HL-60 (cell line): ENCODE results near the gene GEN1.

Experiments
- DNase-seq, 2 experiments: peaks; one replicate each; pipeline ENCODE4 v3.0.0-alpha.2; 2010 to 2020; ENCODE audit warnings: low read depth in 1 of 2, low spot score in 1 of 2
- H3K27ac ChIP-seq: fragments of 250-450 bp; sonication (Bioruptor Pico); replicated peaks from 2 replicates; pipeline ENCODE4 v1.5.1; 2020; ENCODE audit warnings: mild to moderate bottlenecking, moderate library complexity
- H3K27me3 ChIP-seq: fragments of 250-450 bp; sonication (Bioruptor Pico); 2 replicates; pipeline ENCODE4 v1.5.1; 2021; ENCODE audit warnings: mild to moderate bottlenecking, moderate library complexity; ENCODE audit not compliant: insufficient read depth, poor library complexity, severe bottlenecking
- H3K4me3 ChIP-seq: replicated peaks from 2 replicates; pipeline ENCODE4 v1.5.1; 2011; ENCODE audit warnings: mild to moderate bottlenecking, control low read depth, low read length; ENCODE audit not compliant: insufficient read depth
- GABPA ChIP-seq: IDR thresholded peaks from 2 replicates; pipeline ENCODE4 v1.6.1; 2012; ENCODE audit warnings: low read depth
- POLR2AphosphoS5 ChIP-seq: IDR thresholded peaks from 2 replicates; pipeline ENCODE4 v1.6.1; 2012; ENCODE audit warnings: low read depth
- SPI1 ChIP-seq: IDR thresholded peaks from 2 replicates; pipeline ENCODE4 v1.6.1; 2012; ENCODE audit warnings: low read depth, mild to moderate bottlenecking, borderline replicate concordance
- TF ChIP-seq, protein P1 (sequence below): IDR thresholded peaks from 2 replicates; pipeline ENCODE4 v1.6.1; 2012; ENCODE audit warnings: low read depth; ENCODE audit not compliant: insufficient replicate concordance
- TF ChIP-seq, protein P2 (sequence below): IDR thresholded peaks from one replicate; pipeline ENCODE4 v1.5.1; 2011; ENCODE audit warnings: low read length, control low read depth, inconsistent platforms; ENCODE audit not compliant: insufficient read depth

Gene GEN1

GRCh38 chr2:17791121-17791816 is 37.3 kb downstream of the GEN1 start:
- no peak for TF ChIP-seq SPI1
- TF ChIP-seq, protein P1, sequence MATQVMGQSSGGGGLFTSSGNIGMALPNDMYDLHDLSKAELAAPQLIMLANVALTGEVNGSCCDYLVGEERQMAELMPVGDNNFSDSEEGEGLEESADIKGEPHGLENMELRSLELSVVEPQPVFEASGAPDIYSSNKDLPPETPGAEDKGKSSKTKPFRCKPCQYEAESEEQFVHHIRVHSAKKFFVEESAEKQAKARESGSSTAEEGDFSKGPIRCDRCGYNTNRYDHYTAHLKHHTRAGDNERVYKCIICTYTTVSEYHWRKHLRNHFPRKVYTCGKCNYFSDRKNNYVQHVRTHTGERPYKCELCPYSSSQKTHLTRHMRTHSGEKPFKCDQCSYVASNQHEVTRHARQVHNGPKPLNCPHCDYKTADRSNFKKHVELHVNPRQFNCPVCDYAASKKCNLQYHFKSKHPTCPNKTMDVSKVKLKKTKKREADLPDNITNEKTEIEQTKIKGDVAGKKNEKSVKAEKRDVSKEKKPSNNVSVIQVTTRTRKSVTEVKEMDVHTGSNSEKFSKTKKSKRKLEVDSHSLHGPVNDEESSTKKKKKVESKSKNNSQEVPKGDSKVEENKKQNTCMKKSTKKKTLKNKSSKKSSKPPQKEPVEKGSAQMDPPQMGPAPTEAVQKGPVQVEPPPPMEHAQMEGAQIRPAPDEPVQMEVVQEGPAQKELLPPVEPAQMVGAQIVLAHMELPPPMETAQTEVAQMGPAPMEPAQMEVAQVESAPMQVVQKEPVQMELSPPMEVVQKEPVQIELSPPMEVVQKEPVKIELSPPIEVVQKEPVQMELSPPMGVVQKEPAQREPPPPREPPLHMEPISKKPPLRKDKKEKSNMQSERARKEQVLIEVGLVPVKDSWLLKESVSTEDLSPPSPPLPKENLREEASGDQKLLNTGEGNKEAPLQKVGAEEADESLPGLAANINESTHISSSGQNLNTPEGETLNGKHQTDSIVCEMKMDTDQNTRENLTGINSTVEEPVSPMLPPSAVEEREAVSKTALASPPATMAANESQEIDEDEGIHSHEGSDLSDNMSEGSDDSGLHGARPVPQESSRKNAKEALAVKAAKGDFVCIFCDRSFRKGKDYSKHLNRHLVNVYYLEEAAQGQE: no peak
- TF ChIP-seq, protein P2, sequence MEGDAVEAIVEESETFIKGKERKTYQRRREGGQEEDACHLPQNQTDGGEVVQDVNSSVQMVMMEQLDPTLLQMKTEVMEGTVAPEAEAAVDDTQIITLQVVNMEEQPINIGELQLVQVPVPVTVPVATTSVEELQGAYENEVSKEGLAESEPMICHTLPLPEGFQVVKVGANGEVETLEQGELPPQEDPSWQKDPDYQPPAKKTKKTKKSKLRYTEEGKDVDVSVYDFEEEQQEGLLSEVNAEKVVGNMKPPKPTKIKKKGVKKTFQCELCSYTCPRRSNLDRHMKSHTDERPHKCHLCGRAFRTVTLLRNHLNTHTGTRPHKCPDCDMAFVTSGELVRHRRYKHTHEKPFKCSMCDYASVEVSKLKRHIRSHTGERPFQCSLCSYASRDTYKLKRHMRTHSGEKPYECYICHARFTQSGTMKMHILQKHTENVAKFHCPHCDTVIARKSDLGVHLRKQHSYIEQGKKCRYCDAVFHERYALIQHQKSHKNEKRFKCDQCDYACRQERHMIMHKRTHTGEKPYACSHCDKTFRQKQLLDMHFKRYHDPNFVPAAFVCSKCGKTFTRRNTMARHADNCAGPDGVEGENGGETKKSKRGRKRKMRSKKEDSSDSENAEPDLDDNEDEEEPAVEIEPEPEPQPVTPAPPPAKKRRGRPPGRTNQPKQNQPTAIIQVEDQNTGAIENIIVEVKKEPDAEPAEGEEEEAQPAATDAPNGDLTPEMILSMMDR: no peak
- TF ChIP-seq GABPA: no peak
- TF ChIP-seq POLR2AphosphoS5: no peak
- no peak for DNase-seq
- no peak overlapping the region for H3K4me3 ChIP-seq
- H3K27me3 ChIP-seq: peaks cover 12% of the 10 kb centered on the region
- H3K27ac ChIP-seq: no peak overlapping the region

GRCh38 chr2:17791817-17792130 is 37.8 kb downstream of the GEN1 start:
- no peak for TF ChIP-seq POLR2AphosphoS5
- TF ChIP-seq SPI1: no peak
- TF ChIP-seq, protein P2: no peak
- TF ChIP-seq, protein P1: no peak
- TF ChIP-seq GABPA: no peak
- H3K4me3 ChIP-seq: no peak overlapping the region
- no peak for DNase-seq

GRCh38 chr2:17792515-17792914 is 38.6 kb downstream of the GEN1 start:
- peaks cover 12% of the 10 kb centered on the region for H3K27me3 ChIP-seq
- H3K4me3 ChIP-seq: no peak overlapping the region
- no peak overlapping the region for H3K27ac ChIP-seq
- no peak for DNase-seq
- TF ChIP-seq, protein P2: no peak
- TF ChIP-seq GABPA: no peak
- TF ChIP-seq POLR2AphosphoS5: no peak
- TF ChIP-seq SPI1: no peak
- TF ChIP-seq, protein P1: no peak

More at GRCh38 chr2:17791817-17792130, 37.8 kb downstream of the GEN1 start:
- H3K27ac ChIP-seq: no peak overlapping the region
- H3K27me3 ChIP-seq: peaks cover 12% of the 10 kb centered on the region
